NCI-H187 (cell line): ENCODE data around the gene ADGRF3.
"Not testable (repeated sequence)": the region's sequence is repeated elsewhere in the genome, so short reads cannot be mapped to it uniquely, and the experiment has no call there.

ENCODE experiments used
- DNase-seq, 2 experiments: peaks; one replicate each; lab custom pipeline; 2025; lab: John Stamatoyannopoulos, UW

ADGRF3 gene

GRCh38 chr2:26351375-26352090 lies 4.9 kb upstream of the ADGRF3 start:
- DNase-seq: no peak

GRCh38 chr2:26349690-26350089 lies 3.1 kb upstream of the ADGRF3 start:
- DNase-seq: no peak

DNA sequence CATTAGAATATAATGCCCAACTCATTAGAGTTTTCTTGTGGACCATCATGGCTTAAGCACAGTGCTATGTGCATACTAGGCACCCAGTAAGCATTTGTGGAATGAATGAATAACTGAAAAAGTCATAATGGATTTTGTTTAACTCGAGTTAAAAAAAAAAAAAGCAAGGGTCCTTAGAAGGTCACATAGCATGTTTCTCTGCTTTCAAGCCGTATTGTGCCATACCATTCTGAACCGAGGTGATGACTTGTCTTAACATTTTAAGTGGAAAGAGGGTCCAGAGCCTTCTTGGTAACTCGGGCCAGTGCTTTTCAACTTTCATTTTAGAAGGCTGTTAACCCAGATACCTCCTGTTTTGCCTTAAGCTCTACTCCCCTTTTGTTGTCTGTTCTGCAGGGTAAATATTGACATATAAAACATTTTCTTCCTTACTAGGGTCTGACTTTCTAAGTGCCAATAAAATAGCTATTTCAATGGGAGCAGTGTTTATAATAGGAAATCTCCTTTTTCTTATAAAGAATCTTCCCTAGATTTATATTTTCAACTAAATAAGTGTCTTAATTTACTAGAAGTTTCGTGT lies 787 bp upstream of the ADGRF3 start:
- DNase-seq: no peak

- DNase-seq: peak; percentile 99
Measured at GRCh38 chr2:26345545-26346453, 790 bp downstream of the ADGRF3 start, which contains the start of gene SELENOI. TSS of gene SELENOI (plus strand) at chr2:26346143. CDS start at chr2:26346233, 90 bp downstream.

DNA sequence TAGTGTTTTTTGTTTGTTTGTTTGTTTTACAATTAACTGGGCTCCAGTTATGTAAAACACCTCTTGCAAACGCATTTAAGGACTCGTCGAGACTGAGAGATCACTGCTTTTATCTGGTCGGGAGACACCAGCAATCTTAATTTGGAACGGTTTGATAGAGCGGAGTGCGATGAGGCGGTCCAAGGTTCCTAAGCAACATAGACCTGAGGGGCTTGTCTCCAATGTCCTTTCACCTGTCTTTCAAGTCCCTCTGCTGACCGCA lies 1.4 kb downstream of the ADGRF3 start:
- DNase-seq: no peak

DNA sequence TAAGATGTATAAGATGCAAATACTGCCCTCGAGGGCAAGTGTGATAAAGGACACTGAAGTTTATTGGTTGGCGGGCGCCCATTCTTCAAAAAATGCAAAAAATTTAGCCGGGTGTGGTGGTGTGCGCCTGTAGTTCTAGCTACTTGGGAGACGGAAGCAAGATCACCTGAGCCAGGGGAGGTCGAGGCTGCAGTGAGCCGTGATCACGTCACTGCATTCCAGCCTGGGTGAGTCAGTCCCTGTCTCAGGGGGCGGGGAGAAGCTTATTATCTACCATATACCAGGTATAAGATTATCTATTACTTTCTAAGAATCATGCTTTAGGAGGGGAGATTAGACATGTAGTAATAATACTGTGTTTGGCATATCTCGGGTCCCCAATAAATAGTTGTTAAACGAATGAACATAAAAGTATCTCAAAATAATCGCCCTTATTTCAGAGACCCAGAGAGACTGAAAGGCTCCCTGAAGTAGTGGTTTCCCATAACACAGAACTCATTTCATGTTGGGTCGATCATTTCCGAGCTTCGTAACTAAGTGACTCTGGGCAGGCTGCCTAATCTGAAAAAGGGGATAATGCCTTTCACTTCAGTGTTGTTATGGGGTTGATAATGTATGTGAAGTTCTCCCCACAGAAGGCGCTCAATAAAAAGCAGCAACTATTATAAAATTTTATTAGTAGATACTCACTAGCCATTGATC lies 1.9 kb downstream of the ADGRF3 start:
- no peak for DNase-seq

GRCh38 chr2:26340831-26341230 lies 5.8 kb downstream of the ADGRF3 start:
- no peak for DNase-seq

DNA sequence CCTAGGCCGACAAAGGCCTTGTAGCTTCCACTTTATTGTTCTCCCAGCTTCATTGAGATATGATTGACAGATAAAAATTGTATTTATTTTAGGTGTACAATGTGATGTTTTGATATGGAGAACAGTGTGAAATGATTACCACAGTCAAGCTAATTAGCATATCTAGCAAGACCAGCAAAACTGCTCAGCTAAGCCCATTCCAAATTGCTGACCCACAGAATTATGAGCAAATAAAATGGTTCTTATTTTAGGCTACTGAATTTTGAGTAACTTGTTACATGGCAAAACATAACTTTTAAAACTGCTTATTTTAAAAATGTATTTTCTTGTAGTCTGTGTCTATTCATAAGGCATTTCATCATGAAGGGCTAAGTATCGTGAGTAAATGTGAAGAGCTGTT lies 9.3 kb downstream of the ADGRF3 start:
- DNase-seq: no peak

DNA sequence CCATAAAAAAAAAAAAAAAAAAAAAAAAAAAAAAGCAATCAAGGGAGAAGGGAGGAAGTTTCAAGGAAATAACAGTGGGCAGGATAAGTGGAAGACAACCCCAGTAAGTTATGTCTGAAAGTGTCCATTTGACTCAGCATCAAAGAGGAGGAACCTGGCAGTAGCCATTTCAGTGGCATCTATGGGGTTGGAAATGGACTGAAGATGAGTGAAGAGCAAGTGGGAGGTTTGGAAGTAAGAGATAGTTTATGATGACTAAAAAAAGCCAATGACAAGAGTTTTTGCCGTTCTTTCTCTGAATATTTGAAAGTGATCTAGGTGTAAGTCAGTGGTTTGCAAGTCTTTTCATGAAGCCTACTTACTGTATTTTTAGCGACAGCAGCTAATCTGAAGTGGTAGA lies 9.9 kb downstream of the ADGRF3 start:
- DNase-seq: no peak

DNA sequence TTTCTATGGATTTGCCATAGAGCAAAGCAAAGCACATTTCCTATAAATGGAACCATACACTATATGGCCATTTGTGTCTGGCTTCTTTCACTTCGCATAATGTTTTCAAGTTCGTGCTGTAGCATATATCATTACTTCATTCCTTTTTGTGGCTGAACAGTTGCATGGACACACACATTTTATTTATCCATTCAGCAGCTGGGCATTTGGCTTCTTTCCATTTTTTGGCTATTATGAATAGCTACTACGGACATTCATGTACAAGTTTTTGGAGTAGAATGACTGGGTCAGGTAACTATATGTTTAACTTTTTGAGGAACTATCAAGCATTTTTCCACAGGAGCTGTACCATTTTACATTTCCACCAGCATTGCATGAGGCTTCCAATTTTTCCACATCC lies 11.4 kb downstream of the ADGRF3 start:
- DNase-seq: no peak

GRCh38 chr2:26333293-26333692 lies 13.3 kb downstream of the ADGRF3 start:
- no peak for DNase-seq

DNA sequence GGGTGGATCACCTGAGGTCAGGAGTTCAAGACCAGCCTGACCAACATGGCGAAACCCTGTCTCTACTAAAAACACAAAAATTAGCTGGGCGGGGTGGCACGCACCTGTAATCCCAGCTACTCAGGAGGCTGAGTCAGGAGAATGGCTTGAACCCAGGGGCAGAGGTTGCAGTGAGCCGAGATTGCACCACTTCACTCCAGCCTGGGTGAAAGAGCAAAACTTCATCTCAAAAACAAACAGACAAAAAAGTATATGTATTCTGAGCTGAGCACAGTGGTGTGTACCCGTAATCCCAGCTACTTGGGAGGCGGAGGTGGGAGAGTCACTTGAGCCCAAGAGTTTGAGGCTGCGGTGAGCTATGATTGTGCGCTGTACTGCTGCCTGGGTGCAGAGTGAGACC lies 15.3 kb downstream of the ADGRF3 start:
- DNase-seq: not testable (repeated sequence)

DNA sequence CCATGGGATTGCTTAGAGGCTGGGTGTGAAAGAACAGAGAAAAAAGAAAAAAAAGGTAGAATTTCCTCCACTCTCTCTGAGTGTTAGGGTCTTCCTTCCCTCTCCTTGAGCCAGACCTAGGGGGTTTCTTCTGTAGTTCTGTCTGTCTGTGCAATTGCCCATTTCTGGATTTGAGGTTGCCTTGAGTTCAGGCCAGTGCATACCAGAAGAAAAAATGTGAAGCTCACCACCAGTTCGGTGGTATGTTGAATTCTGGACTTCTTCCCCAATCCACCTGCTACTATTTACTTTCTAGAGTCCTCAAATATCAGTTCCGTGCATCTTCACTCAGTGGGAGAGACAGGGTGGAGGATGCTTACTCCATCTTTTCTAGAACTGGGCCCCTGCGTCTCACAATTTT lies 16.0 kb downstream of the ADGRF3 start:
- DNase-seq: no peak

- DNase-seq: peak; percentile 26 to 36
Measured at GRCh38 chr2:26330114-26330549, 16.5 kb downstream of the ADGRF3 start.

DNA sequence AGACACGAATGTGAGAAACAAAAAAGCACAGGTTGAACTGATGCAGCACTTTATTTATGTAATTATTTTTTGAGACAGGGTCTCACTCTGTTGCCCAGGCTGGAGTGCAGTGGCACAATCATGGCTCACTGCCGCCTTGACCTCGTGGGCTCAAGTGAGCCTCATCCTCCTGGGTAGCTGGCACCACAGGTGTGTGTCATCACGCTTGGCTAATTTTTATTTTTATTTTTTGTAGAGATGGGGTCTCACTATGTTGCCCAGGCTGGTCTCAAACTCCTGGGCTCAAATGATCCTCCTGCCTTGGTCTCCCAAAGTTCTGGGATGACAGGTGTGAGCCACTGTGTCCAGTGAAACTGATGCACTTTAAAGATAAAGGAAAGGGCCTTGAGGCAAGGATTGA lies 17.5 kb downstream of the ADGRF3 start:
- not testable (repeated sequence) for DNase-seq

DNA sequence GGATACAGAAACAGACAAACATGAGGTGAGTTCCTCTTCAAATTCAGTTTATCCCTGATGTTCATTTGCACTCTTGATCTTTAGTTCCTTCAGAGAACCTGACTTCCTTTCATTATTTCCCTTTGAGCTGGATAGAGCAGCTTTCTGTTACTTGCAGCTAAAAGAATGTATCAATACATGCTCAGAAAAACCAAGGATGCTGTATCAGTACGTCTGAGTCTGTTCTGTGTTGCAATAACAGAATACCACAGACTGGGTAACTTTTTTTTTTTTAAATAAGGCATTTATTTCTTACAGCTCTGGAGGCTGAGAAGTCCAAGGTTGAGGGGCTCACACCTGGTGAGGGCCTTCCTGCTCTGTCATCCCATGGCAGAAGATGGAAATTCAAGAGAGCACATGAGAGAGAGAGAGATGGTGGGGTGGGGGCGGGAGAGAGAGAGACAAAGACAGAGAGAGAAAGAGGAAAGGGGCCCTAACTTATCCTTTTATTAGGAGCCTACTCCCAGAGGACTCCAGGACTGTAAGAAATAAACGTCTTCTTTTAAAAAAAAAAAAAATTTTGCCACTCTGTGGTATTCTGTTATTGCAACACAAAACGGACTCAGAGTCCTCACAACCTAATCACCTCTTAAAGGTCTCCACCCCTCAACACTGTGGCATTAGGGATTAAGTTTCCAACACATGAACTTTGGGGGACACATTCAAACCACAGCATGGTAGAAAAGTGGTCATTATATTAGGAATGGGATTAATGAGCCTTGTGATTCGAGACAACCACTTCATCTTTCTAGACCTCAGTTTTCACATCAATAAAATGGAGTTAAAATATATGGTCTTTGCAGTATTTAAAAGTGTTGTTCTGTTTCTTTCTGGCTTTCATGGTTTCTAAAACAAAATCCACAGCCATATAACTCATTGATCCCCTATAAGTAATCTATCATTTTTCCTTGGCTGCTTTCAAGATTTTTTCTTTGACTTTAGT lies 19.0 kb downstream of the ADGRF3 start:
- DNase-seq: no peak

DNA sequence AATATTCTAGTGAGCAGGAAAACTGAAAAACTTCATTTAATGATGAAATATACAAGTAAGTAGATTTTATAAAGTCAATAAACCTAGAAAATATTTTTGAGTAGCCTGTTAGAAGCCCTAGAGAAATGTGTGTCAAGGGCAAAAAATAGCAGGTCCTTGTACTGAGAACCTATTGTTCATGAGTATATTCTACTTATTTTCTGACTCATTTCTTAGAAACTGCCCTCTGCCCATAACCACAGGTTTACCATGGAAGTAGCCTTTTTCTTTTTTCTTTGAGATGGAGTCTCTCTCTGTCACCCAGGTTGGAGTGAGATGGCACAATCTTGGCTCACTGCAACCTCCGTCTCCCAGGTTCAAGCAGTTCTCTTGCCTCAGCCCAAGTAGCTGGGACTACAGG lies 20.1 kb downstream of the ADGRF3 start:
- no peak for DNase-seq

DNA sequence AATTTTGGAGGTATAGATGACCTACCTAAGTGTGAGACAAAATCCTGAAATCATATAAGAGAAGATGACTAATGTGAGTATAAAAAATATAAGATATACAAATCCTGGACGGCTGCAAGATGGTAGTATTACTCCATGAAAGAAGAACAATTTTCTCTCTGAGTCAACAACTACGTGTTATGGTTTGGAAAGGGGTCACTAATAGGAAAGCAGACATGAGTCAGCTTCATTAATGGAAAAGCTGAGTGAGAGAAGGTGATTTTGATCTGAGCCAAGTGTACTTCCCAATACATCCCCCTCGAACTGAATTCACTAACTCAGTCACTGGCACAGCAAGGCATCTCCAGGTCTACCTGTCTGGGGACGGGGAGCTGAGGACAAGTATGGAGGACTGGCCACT lies 20.7 kb downstream of the ADGRF3 start:
- DNase-seq: no peak

- no peak for DNase-seq
Measured at GRCh38 chr2:26324903-26325302, 21.7 kb downstream of the ADGRF3 start.

- DNase-seq: not testable (repeated sequence)
Measured at GRCh38 chr2:26324479-26324878, 22.1 kb downstream of the ADGRF3 start.

DNA sequence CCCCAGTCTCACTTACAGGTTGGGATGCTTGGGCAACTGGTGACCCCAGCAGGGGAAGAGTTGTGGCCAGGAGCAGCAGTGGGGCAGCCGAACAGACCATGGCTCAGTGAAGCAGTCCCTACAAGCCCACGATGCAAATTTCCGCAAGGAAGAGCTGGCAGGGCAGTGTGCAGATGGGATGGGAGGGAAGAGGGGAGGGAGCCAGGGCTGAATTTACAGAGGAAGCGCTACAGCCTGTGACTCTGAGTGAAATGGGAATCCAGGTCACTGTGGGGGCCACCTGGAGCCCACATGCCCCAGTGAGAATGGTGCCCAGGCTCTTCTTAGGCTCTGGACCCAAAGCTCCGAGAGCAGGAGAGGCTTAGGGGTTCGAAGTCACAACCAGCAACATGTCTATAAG lies 27.6 kb downstream of the ADGRF3 start:
- no peak for DNase-seq
